ENCODE measurements around the gene RSBN1L. TPM values are rescaled to one million over a fixed set of nuclear protein-coding genes. Genes with fewer than 3 reads are reported as not detected.
"Not testable (repeated sequence)": the region's sequence is repeated elsewhere in the genome, so short reads cannot be mapped to it uniquely, and the experiment has no call there.

RSBN1L gene
- total RNA-seq, 1 donor from 2014 or later, result 31.5 TPM

- intact Hi-C loops (cut with micrococcal nuclease), result loop anchor here (1.0 kb wide), 1 partner anchor 9 kb away; the partner anchor contains the start of gene RSBN1L
Measured at GRCh38 chr7:77687100-77687746, 9.0 kb upstream of the RSBN1L start.

- intact Hi-C loops (cut with micrococcal nuclease), result loop anchor here (1.0 kb wide), 1 partner anchor 9 kb away; the partner anchor contains the start of gene RSBN1L
Measured at GRCh38 chr7:77687747-77688144, 8.5 kb upstream of the RSBN1L start.

- intact Hi-C loops (cut with micrococcal nuclease), result no loop called here
Measured at GRCh38 chr7:77690289-77690688, 6.0 kb upstream of the RSBN1L start.

GRCh38 chr7:77691892-77692491, 4.3 kb upstream of the RSBN1L start:
- intact Hi-C loops (cut with micrococcal nuclease), result no loop called here

GRCh38 chr7:77693830-77694583, 2.3 kb upstream of the RSBN1L start:
- intact Hi-C loops (cut with micrococcal nuclease), result no loop called here

GRCh38 chr7:77696643-77697534, 630 bp downstream of the RSBN1L start:
- intact Hi-C loops (cut with micrococcal nuclease), result loop anchor here (1.0 to 5.0 kb wide), 10 partner anchors 10 to 575 kb away; partner anchors contain the start of genes CCDC146, PHTF2 and TMEM60

GRCh38 chr7:77697535-77697831, 1.2 kb downstream of the RSBN1L start:
- intact Hi-C loops (cut with micrococcal nuclease), result loop anchor here (1.0 to 5.0 kb wide), 4 partner anchors 10 to 345 kb away; no protein-coding TSS in a partner anchor

GRCh38 chr7:77698042-77698625, 1.9 kb downstream of the RSBN1L start:
- intact Hi-C loops (cut with micrococcal nuclease), result loop anchor here (5.0 kb wide), 1 partner anchor 346 kb away; no protein-coding TSS in a partner anchor

GRCh38 chr7:77699056-77699455, 2.8 kb downstream of the RSBN1L start:
- intact Hi-C loops (cut with micrococcal nuclease), result loop anchor here (5.0 kb wide), 1 partner anchor 347 kb away; no protein-coding TSS in a partner anchor

GRCh38 chr7:77702513-77702912, 6.3 kb downstream of the RSBN1L start:
- intact Hi-C loops (cut with micrococcal nuclease), result no loop called here

- intact Hi-C loops (cut with micrococcal nuclease), result no loop called here
Measured at GRCh38 chr7:77702968-77703472, 6.8 kb downstream of the RSBN1L start.

- intact Hi-C loops (cut with micrococcal nuclease), result not testable (repeated sequence)
Measured at GRCh38 chr7:77703669-77704068, 7.4 kb downstream of the RSBN1L start.

GRCh38 chr7:77707504-77707992, 11.3 kb downstream of the RSBN1L start:
- intact Hi-C loops (cut with micrococcal nuclease), result loop anchor here (1.0 kb wide), 1 partner anchor 10 kb away; no protein-coding TSS in a partner anchor

- intact Hi-C loops (cut with micrococcal nuclease), result no loop called here
Measured at GRCh38 chr7:77710067-77710466, 13.8 kb downstream of the RSBN1L start.

GRCh38 chr7:77710861-77711260, 14.6 kb downstream of the RSBN1L start:
- intact Hi-C loops (cut with micrococcal nuclease), result no loop called here

- intact Hi-C loops (cut with micrococcal nuclease), result no loop called here
Measured at GRCh38 chr7:77714195-77714594, 17.9 kb downstream of the RSBN1L start.

- intact Hi-C loops (cut with micrococcal nuclease), result not testable (repeated sequence)
Measured at GRCh38 chr7:77714931-77715330, 18.7 kb downstream of the RSBN1L start.

- intact Hi-C loops (cut with micrococcal nuclease), result no loop called here
Measured at GRCh38 chr7:77716804-77717203, 20.5 kb downstream of the RSBN1L start.

GRCh38 chr7:77717566-77717965, 21.3 kb downstream of the RSBN1L start:
- intact Hi-C loops (cut with micrococcal nuclease), result not testable (repeated sequence)

- intact Hi-C loops (cut with micrococcal nuclease), result no loop called here
Measured at GRCh38 chr7:77727527-77727926, 31.3 kb downstream of the RSBN1L start.

Data from T-helper 1 cell treated with Interleukin-12 subunit alpha and Interleukin-12 subunit beta and Interleukin-4 antibody, amounts not matched to agents 30 ng/mL and 1 ng/mL, for 36 hours (primary cell).